DOHH2 (cell line): ENCODE data around the gene REN.

Source experiments
- EZH2phosphoT487 ChIP-seq: fragments of 200-600 bp; sonication (generic); IDR thresholded peaks from 2 replicates; pipeline ENCODE4 v1.6.1; 2017; ENCODE audit warnings: borderline replicate concordance, mild to moderate bottlenecking, antibody characterized with exemption, low read length, moderate library complexity, mixed read lengths
- TF ChIP-seq, protein P1 (sequence below): fragments of 200-600 bp; sonication (generic); IDR thresholded peaks from one replicate; pipeline ENCODE4 v1.5.1; 2014; ENCODE audit warnings: antibody characterized with exemption, mild to moderate bottlenecking, low read depth, low read length; ENCODE audit not compliant: poor library complexity, severe bottlenecking

GRCh38 chr1:204106825-204107224 lies 59.3 kb downstream of the REN start:
- TF ChIP-seq, protein P1, sequence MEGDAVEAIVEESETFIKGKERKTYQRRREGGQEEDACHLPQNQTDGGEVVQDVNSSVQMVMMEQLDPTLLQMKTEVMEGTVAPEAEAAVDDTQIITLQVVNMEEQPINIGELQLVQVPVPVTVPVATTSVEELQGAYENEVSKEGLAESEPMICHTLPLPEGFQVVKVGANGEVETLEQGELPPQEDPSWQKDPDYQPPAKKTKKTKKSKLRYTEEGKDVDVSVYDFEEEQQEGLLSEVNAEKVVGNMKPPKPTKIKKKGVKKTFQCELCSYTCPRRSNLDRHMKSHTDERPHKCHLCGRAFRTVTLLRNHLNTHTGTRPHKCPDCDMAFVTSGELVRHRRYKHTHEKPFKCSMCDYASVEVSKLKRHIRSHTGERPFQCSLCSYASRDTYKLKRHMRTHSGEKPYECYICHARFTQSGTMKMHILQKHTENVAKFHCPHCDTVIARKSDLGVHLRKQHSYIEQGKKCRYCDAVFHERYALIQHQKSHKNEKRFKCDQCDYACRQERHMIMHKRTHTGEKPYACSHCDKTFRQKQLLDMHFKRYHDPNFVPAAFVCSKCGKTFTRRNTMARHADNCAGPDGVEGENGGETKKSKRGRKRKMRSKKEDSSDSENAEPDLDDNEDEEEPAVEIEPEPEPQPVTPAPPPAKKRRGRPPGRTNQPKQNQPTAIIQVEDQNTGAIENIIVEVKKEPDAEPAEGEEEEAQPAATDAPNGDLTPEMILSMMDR, result no peak
- TF ChIP-seq EZH2phosphoT487, result no peak
